Right ventricle myocardium inferior (tissue), 1 donor: ENCODE data around the gene DIS3L2. TPM values are rescaled to one million over a fixed set of nuclear protein-coding genes. Genes with fewer than 3 reads are reported as not detected.
A peak's percentile ranks its signal among the peaks of the same experiment; 100 is the strongest.

ENCODE experiments used
- ATAC-seq: fragments of 200-7000 bp; cut with Tn5 transposase; one replicate; pipeline ENCODE4 v1.9.1; 2020; ENCODE audit warnings: mild to moderate bottlenecking, moderate library complexity
- DNase-seq: peaks from one replicate; pipeline ENCODE4 v3.0.0; 2021; ENCODE audit errors: missing footprints
- intact Hi-C: fragments of 100-400 bp; cut with DNase I; formaldehyde crosslinking; loops from one replicate; pipeline ENCODE4 v1.11.0; 2022
- total RNA-seq: library from RNA; stranded (reverse); fragmentation: NEBNext Ultra II Directional; extraction: Animal tissue kit (Norgen Biotek cat#: 25700); gene quantifications from one replicate; pipeline ENCODE4 v1.2.1, GENCODE V29; 2021
- donor health status: DM: no; HTN: yes; CAD: no; lungs with severe emphysema.

Gene DIS3L2
- total RNA-seq, 1 donor from 2014 or later: 16.9 TPM

- ATAC-seq (no peak), DNase-seq (no peak)
- intact Hi-C loops: no loop called here
Measured at GRCh38 chr2:232255033-232255432, 293.5 kb downstream of the DIS3L2 start.

GRCh38 chr2:232260075-232260474, 298.6 kb downstream of the DIS3L2 start:
- intact Hi-C loops: no loop called here
- ATAC-seq (peak; percentile 39), DNase-seq (no peak)

- no peak for DNase-seq
- intact Hi-C loops: no loop called here
Measured at GRCh38 chr2:232261776-232262175, 300.3 kb downstream of the DIS3L2 start.

GRCh38 chr2:232263295-232263694, 301.8 kb downstream of the DIS3L2 start:
- ATAC-seq (no peak), DNase-seq (no peak)
- intact Hi-C loops: no loop called here

More at GRCh38 chr2:232261776-232262175, 300.3 kb downstream of the DIS3L2 start:
- no peak for ATAC-seq

GRCh38 chr2:232264081-232264480, 302.6 kb downstream of the DIS3L2 start:
- intact Hi-C loops: no loop called here
- DNase-seq: no peak
- no peak for ATAC-seq

- no peak for ATAC-seq
- DNase-seq: no peak
- intact Hi-C loops: no loop called here
Measured at GRCh38 chr2:232265329-232265728, 303.8 kb downstream of the DIS3L2 start.

- intact Hi-C loops: no loop called here
- DNase-seq: no peak
Measured at GRCh38 chr2:232268636-232269165, 307.2 kb downstream of the DIS3L2 start.

GRCh38 chr2:232269867-232270266, 308.4 kb downstream of the DIS3L2 start:
- no peak for ATAC-seq
- intact Hi-C loops: no loop called here
- no peak for DNase-seq

More at GRCh38 chr2:232268636-232269165, 307.2 kb downstream of the DIS3L2 start:
- no peak for ATAC-seq

GRCh38 chr2:232273903-232274643, 312.6 kb downstream of the DIS3L2 start:
- DNase-seq (no peak), ATAC-seq (peak; percentile 49)
- intact Hi-C loops: no loop called here

GRCh38 chr2:232275670-232276069, 314.2 kb downstream of the DIS3L2 start:
- intact Hi-C loops: no loop called here
- ATAC-seq: no peak
- DNase-seq: no peak

- DNase-seq: no peak
- intact Hi-C loops: no loop called here
- ATAC-seq: no peak
Measured at GRCh38 chr2:232276084-232276732, 314.7 kb downstream of the DIS3L2 start.

- intact Hi-C loops: no loop called here
- ATAC-seq: no peak
- no peak for DNase-seq
Measured at GRCh38 chr2:232276733-232277313, 315.3 kb downstream of the DIS3L2 start.

GRCh38 chr2:232278534-232278933, 317.0 kb downstream of the DIS3L2 start:
- no peak for DNase-seq
- intact Hi-C loops: no loop called here
- no peak for ATAC-seq

GRCh38 chr2:232280341-232280740, 318.8 kb downstream of the DIS3L2 start:
- intact Hi-C loops: no loop called here
- DNase-seq (no peak), ATAC-seq (no peak)

GRCh38 chr2:232281858-232282507, 320.5 kb downstream of the DIS3L2 start:
- DNase-seq: no peak
- intact Hi-C loops: no loop called here
- no peak for ATAC-seq

- ATAC-seq: no peak
- intact Hi-C loops: no loop called here
- no peak for DNase-seq
Measured at GRCh38 chr2:232282508-232283055, 321.1 kb downstream of the DIS3L2 start.

GRCh38 chr2:232286001-232286868, 324.7 kb downstream of the DIS3L2 start:
- intact Hi-C loops: no loop called here
- ATAC-seq (no peak), DNase-seq (no peak)

GRCh38 chr2:232287316-232287715, 325.8 kb downstream of the DIS3L2 start:
- ATAC-seq (no peak), DNase-seq (no peak)
- intact Hi-C loops: no loop called here
